Posterior cingulate gyrus (tissue), 11 donors: ENCODE measurements around the gene C1orf116.

Experiments
- DNase-seq, 10 donors: peaks; one replicate each; pipeline versions ENCODE4 v3.0.0 to v3.0.0-alpha.2; 2020 to 2021; ENCODE audit warnings: mixed read lengths in 3 of 10
- intact Hi-C: fragments of 100-400 bp; cut with DNase I; formaldehyde crosslinking; loops from one replicate; pipeline ENCODE4 v1.15.1; 2023

The C1orf116 gene

GRCh38 chr1:206969090-206969489 is 63.5 kb downstream of the C1orf116 start:
- intact Hi-C loops = no loop called here
- no peak for DNase-seq
